GM12875 (cell line): ENCODE results near the gene EVX1.

Source experiments
- H3K4me3 ChIP-seq: one replicate; pipeline ENCODE4 v1.5.1; 2011; ENCODE audit warnings: low read depth, low read length, control low read depth
- CTCF ChIP-seq: IDR thresholded peaks from 2 replicates; pipeline ENCODE4 v1.5.1; 2011; ENCODE audit warnings: low read depth, mild to moderate bottlenecking, control low read depth, inconsistent platforms, low read length, moderate library complexity, borderline replicate concordance; ENCODE audit not compliant: insufficient read depth

Gene EVX1

DNA sequence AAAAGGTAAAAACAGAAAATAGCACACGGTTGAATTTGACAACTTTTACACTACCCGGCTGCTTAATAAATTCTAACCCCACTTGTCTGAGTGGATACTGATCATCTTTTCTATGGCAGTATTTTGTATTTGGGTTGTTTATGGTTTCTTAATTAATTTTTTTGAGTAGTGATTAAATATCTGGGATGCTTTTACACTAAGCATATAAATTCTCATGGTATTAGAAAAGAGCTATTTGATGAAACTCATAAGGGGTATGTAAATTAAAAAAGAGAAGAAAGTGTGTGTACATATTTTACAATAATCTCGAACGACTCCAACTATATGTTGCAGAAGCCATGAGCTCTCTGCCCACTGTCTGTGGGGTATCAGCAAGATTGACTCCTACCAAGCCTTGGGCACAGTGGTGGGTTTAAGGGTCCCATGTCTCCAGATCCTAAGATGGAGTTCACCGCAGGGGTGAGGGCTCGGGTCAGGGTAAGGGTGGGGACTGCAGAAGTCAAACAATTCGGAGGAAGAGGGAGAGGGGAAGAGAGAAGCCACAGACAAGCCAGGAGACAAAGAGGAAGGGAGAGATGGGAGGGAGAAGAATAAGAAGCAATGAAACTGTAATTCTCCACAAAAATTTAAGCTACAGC, 35.1 kb upstream of the EVX1 start:
- no peak overlapping the region for H3K4me3 ChIP-seq
- TF ChIP-seq CTCF: no peak

- no peak for TF ChIP-seq CTCF
- H3K4me3 ChIP-seq: no peak overlapping the region
These were observed 33.6 kb upstream of the EVX1 start for GRCh38 chr7:27208998-27209397.

GRCh38 chr7:27209933-27210440, 32.6 kb upstream of the EVX1 start:
- no peak overlapping the region for H3K4me3 ChIP-seq

GRCh38 chr7:27210441-27211083, 32.0 kb upstream of the EVX1 start:
- peak; percentile 81 for TF ChIP-seq CTCF
- no peak overlapping the region for H3K4me3 ChIP-seq

More at GRCh38 chr7:27209933-27210440, 32.6 kb upstream of the EVX1 start:
- no peak for TF ChIP-seq CTCF

- TF ChIP-seq CTCF: no peak
- no peak overlapping the region for H3K4me3 ChIP-seq
These were observed 31.5 kb upstream of the EVX1 start for GRCh38 chr7:27211084-27211446.

GRCh38 chr7:27211764-27212204, 30.8 kb upstream of the EVX1 start:
- no peak overlapping the region for H3K4me3 ChIP-seq
- TF ChIP-seq CTCF: no peak

DNA sequence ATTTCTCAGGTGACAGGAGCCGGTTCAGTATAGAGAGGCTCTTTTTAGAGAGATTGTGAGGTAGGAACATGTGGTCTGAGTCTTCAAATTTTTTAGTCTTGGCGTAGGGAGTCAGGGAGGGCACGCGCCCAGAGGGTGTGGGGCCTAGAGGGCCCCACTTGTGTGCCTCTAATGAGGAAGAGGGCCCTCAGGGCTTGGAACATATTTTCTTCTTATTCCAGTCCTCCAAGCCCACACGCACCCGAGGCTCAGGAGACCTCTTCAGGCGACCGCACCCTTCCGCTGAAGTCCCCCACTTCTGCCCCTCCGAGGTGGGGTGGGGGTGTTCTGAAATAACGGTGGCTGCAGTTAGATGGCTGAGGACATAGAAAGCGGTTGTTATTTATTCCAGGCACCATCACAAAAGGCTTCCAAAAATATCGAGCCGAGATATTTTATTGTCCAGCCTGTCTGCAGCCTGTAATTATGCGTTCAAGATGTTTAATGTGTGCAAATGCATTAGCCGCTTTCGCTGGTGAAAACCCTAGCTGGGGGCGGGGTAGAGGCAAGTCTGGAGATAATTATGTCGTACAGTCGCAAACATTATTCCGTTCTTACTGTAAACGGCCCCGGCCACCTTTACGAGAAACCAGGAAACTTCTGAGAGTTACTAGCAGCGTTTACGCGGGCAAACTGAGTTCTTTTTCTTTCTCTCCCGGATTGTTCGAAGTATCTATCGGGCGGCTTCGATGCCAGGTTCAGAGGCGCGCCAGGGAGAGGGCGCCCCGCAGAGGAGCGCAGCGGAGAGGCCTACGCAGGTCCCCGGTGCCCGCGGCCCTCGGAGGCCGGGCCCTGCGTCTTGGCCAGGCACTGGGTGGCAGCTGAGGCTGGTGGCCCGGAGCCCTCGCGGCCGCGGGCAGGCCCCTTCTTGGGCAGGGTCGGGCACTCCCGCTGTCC, 29.8 kb upstream of the EVX1 start:
- no peak overlapping the region for H3K4me3 ChIP-seq
- no peak for TF ChIP-seq CTCF
